K562 (cell line): Measurements from ENCODE around the gene PAN2. TPM values are rescaled to one million over a fixed set of nuclear protein-coding genes. Genes with fewer than 3 reads are reported as not detected.

ENCODE experiments used
- BRD4 ChIP-seq: fragments of 200-600 bp; sonication (generic); IDR thresholded peaks from 2 replicates; pipeline ENCODE4 v1.6.1; 2017; ENCODE audit warnings: inconsistent platforms
- C11orf30 ChIP-seq: fragments of 450-650 bp; IDR thresholded peaks from 2 replicates; pipeline ENCODE4 v1.6.1; 2016; ENCODE audit warnings: low read depth, mild to moderate bottlenecking
- CCAR2 ChIP-seq: fragments of 200-400 bp; formaldehyde crosslinking; IDR thresholded peaks from 2 replicates; pipeline ENCODE4 v1.6.1; 2017; ENCODE audit warnings: mild to moderate bottlenecking, low read depth, low read length
- CTBP1 ChIP-seq: fragments of 450-650 bp; IDR thresholded peaks from 2 replicates; pipeline ENCODE4 v1.6.1; 2016; ENCODE audit warnings: borderline replicate concordance
- E4F1 ChIP-seq: fragments of 250-450 bp; sonication (Bioruptor Pico); IDR thresholded peaks from 2 replicates; pipeline ENCODE4 v1.5.0; 2021; ENCODE audit warnings: mild to moderate bottlenecking, borderline replicate concordance
- ESRRA ChIP-seq: fragments of 450-650 bp; IDR thresholded peaks from 2 replicates; pipeline ENCODE4 v1.6.1; 2014; ENCODE audit warnings: low read depth, mild to moderate bottlenecking, moderate library complexity, borderline replicate concordance
- EWSR1 ChIP-seq: fragments of 450-650 bp; IDR thresholded peaks from 2 replicates; pipeline ENCODE4 v1.6.1; 2018; ENCODE audit warnings: borderline replicate concordance, mild to moderate bottlenecking, low read depth, moderate library complexity; ENCODE audit not compliant: partially characterized antibody
- JUN ChIP-seq, 2 experiments: sonication (generic) in 1 of 2; formaldehyde crosslinking in 1 of 2; IDR thresholded peaks; 2 replicates each; pipeline versions ENCODE4 v1.6.1 to v1.8.0; 2012 to 2022; ENCODE audit warnings: borderline replicate concordance in 2 of 2, mild to moderate bottlenecking in 2 of 2, improper control_type of control experiment in 1 of 2, low read depth in 1 of 2, low read length in 1 of 2, missing genetic modification reagents in 1 of 2
- MED1 ChIP-seq: sonication (generic); formaldehyde crosslinking; IDR thresholded peaks from 2 replicates; pipeline ENCODE4 v1.8.1; 2023; ENCODE audit warnings: missing genetic modification reagents, borderline replicate concordance
- NFIC ChIP-seq: fragments of 450-650 bp; IDR thresholded peaks from 2 replicates; pipeline ENCODE4 v1.6.1; 2017; ENCODE audit warnings: mild to moderate bottlenecking, inconsistent platforms
- TAF7 ChIP-seq: fragments of 450-650 bp; IDR thresholded peaks from 2 replicates; pipeline ENCODE4 v1.6.1; 2016; ENCODE audit warnings: missing genetic modification characterization, missing compliant biosample characterization
- ZNF143 ChIP-seq: sonication (generic); formaldehyde crosslinking; IDR thresholded peaks from 2 replicates; pipeline ENCODE4 v1.9.0; 2022; ENCODE audit warnings: mild to moderate bottlenecking, missing genetic modification reagents
- ZNF253 ChIP-seq: fragments of 250-450 bp; sonication (Bioruptor Pico); conservative IDR thresholded peaks from 2 replicates; pipeline ENCODE4 v1.6.1; 2021; ENCODE audit warnings: mild to moderate bottlenecking
- ZNF316 ChIP-seq: fragments of 450-650 bp; IDR thresholded peaks from 2 replicates; pipeline ENCODE4 v1.6.1; 2016
- ZNF407 ChIP-seq: fragments of 450-650 bp; IDR thresholded peaks from 2 replicates; pipeline ENCODE4 v1.6.1; 2016; ENCODE audit warnings: low read depth
- ZNF695 ChIP-seq: fragments of 450-650 bp; formaldehyde crosslinking; IDR thresholded peaks from 2 replicates; pipeline ENCODE4 v1.4.0; 2020; ENCODE audit warnings: mild to moderate bottlenecking, moderate library complexity
- polyA plus RNA-seq, 8 experiments: library from polyadenylated mRNA; depleted of rRNA in 4 of 8; stranded (reverse) in 5 of 8; unstranded in 3 of 8; fragments of >200 nt; fragmentation: Nextera tagmentation in 2 of 8; fragmentation: Illumina TruSeq in 1 of 8; extraction: Ambion mirVana in 2 of 8; extraction: Trizol in 1 of 8; gene quantifications; 2 replicates each; pipeline versions ENCODE4 v1.2.1 to v1.2.3, GENCODE V29; 2011 to 2014; ENCODE audit warnings: inconsistent platforms in 1 of 8, missing spikeins in 1 of 8
- total RNA-seq, 7 experiments: library from RNA; depleted of rRNA in 6 of 7; stranded (reverse); fragments of >200 nt in 6 of 7; fragmentation: Illumina TruSeq in 2 of 7; extraction: Trizol in 2 of 7; gene quantifications; 2 replicates each; pipeline versions ENCODE4 v1.2.1 to v1.2.3, GENCODE V29; 2011 to 2021; ENCODE audit warnings: low replicate concordance in 1 of 7

PAN2 gene
- total and polyA plus RNA-seq, 9 of the 15 experiments (the other 6 are each of a cell fraction or from before 2014, with no cell fraction given) = 15.0 to 66.1 (median 25.9) TPM

GRCh38 chr12:56336361-56337167 lies 2.8 kb upstream of the PAN2 start (continued):
- TF ChIP-seq E4F1 (CRISPR knock-in tag) = no peak
- peak; percentile 22; the same call in 1 of the 2 replicates for TF ChIP-seq NFIC
- no peak for TF ChIP-seq ZNF695
- TF ChIP-seq TAF7 (tag) = no peak
- peak; percentile 86 for TF ChIP-seq JUN (IDR thresholded peaks at IDR 0.05; ENCODE audit: borderline replicate concordance, low read depth, low read length)
- peak; percentile 87; the same call in 1 of the 2 replicates for TF ChIP-seq JUN (CRISPR knock-in tag; IDR thresholded peaks at IDR 0.05; ENCODE audit: borderline replicate concordance)
- TF ChIP-seq CTBP1 = peak; percentile 81; the same call in 1 of the 2 replicates
- TF ChIP-seq ZNF253 = no peak
- TF ChIP-seq ZNF407 = no peak
- no peak for TF ChIP-seq ZNF316
- TF ChIP-seq ESRRA = peak; percentile 49; the same call in 1 of the 2 replicates
- peak; percentile 91; the same call in 1 of the 2 replicates for TF ChIP-seq BRD4
- no peak for TF ChIP-seq C11orf30
- TF ChIP-seq CCAR2 = no peak
- no peak for TF ChIP-seq ZNF143 (CRISPR knock-in tag)
- no peak for TF ChIP-seq MED1 (CRISPR knock-in tag)
- TF ChIP-seq EWSR1 = no peak
